Lower leg skin (tissue), 3 donors: ENCODE results near the gene SLC45A3.

Source experiments
- CTCF ChIP-seq, 3 donors: fragments of 450-650 bp; IDR thresholded peaks; one replicate each; pipeline ENCODE4 v1.5.1; 2016; ENCODE audit warnings: antibody characterized with exemption in 3 of 3, mild to moderate bottlenecking in 3 of 3, moderate library complexity in 2 of 3
- POLR2A ChIP-seq, 2 donors: fragments of 450-650 bp; IDR thresholded peaks; one replicate each; pipeline ENCODE4 v1.6.1; 2016 to 2017; ENCODE audit warnings: antibody characterized with exemption in 2 of 2, mild to moderate bottlenecking in 1 of 2, moderate library complexity in 1 of 2

DNA sequence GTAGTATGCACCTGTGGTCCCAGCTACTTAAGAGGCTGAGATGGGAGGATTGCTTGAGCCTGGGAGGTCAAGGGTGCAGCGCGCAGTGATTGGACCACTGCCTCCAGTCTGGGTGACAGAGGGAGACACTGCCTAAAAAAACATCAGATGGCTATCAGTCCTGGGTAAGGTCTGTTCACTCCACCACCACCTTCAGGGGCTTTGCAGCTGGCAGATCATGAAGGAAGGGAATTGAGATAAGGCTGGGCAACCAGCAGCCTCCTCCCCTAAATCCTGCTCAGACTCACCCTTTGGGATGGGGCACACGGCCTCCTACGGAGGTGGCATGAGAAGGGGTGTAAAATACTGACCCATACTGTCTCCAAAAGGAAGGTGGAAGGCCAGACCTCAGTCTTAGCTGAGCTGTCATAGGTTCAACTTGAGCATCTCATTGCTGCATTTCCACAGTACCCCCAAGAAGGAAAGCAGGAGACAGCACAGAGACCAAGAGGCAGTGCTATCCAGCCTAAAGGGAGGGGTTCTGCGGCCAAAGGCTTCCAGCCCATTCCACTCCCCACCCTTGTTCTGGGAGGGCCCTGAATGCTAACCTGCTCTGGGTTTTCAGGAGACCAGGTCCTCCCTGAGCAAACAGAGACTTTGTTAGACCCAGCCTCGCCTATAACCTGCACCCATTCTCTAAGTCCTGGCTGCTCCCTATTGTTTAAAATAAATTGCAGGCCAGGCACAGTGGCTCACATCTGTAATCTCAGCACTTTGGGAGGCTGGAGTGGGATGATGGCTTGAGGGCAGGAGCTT lies 13.7 kb downstream of the SLC45A3 start:
- TF ChIP-seq POLR2A (IDR thresholded peaks at IDR 0.05) (no peak), CTCF (IDR thresholded peaks at IDR 0.05) (no peak)
